ENCODE measurements around the gene KRTAP10-8. TPM values are rescaled to one million over a fixed set of nuclear protein-coding genes. Genes with fewer than 3 reads are reported as not detected.
"Not testable (repeated sequence)": the region's sequence is repeated elsewhere in the genome, so short reads cannot be mapped to it uniquely, and the experiment has no call there.

The KRTAP10-8 gene
- total RNA-seq, 2 donors from 2014 or later, result not detected

DNA sequence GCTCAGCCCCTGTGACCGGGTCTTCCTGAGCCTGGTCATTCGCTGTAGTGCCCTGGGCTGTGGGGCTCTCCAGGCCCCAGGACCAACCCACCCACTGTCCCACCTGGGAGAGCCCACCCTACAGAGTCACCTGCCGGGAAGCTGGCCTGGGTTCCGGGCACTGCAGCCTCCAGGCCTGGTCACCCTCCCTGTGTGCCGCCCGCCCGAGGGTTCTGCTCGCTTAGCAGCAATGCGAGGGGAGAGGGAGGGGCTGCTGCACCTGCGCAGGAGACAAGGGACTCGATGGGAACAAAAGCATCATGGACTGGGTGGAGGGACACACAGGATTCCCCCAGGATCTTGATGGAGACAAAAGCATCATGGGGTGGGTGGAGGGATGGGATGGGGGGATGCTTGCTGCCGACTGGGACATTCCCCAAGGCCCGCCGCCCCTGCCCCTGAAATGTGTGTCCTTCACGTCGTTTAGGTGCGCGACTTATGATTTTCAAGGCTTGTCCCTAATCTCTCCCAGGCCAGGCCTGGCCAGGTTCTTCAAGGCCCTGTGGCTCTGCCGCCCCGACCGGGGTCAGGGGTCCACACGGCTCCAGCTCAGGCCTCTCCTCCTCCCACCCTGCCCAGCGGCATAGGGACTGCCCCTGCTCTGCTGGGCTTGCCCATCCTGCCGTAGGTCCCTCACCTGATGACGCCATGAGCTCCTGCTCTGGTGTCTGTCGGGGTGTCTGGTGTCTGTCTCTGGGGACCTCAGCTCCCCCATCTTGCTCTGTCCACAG is 1.7 kb downstream of the KRTAP10-8 start:
- ATAC-seq, result no peak
- intact Hi-C loops (cut with DNase I), result no loop called here

DNA sequence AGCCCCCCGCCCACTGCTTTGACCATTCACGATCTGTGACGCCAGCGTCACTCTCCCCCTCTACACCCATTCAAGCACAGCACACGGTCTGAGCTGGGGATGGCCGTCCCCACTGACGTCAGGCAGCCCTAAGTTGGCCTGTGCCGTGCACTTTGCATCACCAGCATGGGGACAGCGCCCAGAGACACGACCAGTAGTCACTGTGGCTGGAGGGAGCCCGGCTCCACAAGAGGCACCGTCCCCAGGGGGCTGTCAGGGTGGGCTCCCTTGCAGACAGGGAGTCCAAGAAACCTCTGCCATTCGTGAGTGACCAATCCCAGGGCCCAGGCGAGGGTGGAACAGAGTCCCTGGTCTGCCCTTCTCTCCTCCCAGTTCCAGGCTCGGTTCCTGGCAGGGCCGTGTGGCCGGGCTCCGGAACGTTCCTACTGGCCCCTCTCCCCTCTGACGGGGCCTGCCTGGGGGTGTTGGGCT is 2.3 kb downstream of the KRTAP10-8 start:
- no peak for DNase-seq
- intact Hi-C loops (cut with DNase I), result no loop called here
- no peak for ATAC-seq

More for the DNA sequence above, 1.7 kb downstream of the KRTAP10-8 start:
- no peak for DNase-seq

DNA sequence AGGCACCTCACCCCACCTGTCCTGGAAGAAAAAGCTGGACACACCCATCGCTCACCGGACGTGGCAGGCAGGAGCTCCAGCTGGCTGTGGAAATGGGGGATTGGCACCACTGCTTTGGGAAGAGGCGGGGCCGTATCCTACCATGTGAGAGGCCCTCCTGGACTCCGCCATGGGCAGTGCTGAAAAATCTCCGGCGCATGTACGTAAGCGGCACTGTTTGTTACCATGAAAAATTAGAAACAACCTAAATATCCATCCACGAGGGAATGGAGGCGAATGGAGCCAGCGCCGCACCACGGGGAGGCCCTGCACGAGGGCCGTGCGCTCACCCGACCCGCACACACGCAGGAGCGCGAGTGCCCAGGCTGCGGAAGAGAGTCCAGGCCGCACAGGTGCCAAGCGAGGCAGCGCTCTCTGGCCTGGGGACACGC is 3.1 kb downstream of the KRTAP10-8 start:
- DNase-seq (no peak), ATAC-seq (no peak)
- intact Hi-C loops (cut with DNase I), result no loop called here

DNA sequence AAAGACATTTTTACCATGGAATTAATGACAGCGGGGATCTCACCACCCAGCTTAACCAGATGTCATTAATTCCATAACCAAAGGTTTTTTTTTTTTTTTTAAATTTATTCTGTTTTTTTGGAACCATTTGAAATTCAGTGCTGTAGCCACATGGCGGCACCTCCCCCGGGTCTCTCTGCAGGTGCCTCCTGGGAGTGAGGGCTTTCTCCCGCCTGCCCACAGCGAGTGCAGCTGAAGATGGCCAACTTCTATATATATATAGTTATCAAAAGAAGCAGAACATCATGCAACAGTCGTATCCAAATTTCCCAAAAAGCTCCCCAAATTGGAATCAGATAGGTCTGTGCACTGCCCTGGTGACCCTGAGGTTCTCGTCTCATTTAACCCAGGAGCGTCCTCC is 3.6 kb downstream of the KRTAP10-8 start:
- intact Hi-C loops (cut with DNase I), result no loop called here
- DNase-seq (no peak), ATAC-seq (no peak)

DNA sequence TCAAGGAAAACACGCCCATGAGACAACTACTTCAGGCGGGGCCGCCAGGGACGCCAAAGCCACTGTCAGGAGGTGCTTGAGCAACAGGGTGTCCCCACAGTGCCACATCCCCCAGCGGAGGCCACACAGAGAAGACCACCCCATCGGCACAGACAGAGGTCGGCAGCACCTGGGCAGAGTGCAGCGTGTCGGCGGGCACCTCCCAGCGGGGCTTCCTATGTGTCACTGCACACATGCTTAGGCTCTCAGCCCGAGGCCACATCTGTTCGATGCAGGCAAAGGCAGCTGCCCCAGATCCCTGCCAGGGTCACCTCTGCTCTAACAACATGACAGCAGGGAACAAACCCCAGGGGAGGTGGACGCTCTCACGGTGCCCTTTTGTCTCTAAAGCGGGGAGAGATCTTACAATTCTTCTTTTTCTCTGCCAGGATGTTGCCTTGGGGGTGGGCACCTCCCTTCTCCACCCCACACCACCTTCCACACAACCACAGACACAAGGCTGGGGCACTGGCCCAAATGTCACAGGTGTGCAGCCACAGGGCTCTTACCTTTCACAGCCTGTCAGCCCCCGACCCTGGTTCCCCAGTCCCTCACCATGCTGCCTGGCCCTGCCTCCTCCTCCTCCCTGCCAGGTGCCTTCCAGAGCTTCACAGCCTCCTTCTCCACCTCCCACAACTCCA is 4.2 kb downstream of the KRTAP10-8 start:
- intact Hi-C loops (cut with DNase I), result no loop called here
- no peak for ATAC-seq
- DNase-seq, result no peak

DNA sequence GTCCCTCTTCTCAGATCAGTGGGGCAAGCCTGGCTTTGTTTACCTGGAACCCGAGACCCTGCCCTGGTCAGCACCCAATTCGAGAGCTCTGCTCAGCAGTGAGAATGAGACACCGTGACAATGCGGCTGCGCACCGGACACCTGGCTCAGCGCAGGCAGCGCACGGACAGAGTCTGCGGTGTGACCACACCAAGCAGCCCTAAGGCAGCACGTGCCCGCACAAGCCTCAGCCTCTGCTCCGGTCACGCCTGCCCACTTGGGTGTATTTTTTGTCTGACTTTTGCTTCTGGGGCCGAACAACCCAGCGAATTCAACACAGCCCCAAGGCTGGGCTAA is 4.7 kb downstream of the KRTAP10-8 start:
- intact Hi-C loops (cut with DNase I), result no loop called here
- no peak for ATAC-seq
- DNase-seq, result no peak

DNA sequence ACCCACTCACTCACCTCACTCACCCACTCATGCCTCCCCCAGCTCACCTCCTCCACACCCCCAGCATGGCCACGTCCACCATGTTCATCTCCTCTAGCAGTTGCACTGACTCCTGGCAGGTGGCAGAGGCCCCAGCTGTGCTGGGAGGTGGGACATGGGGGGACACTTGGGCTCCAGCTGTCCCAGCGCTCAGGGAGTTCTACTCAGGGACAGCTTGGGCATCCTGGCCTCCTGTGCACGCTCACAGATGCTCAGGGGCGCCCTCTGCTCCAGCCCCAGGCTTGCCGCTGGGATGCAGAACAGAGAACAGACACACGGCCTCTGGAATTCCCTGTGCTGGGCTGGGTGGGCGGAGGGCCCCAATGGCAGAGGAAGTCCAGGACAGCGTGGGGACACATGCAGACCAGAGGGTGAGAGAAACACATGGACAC is 5.2 kb downstream of the KRTAP10-8 start:
- DNase-seq (no peak), ATAC-seq (no peak)
- intact Hi-C loops (cut with DNase I), result no loop called here

DNA sequence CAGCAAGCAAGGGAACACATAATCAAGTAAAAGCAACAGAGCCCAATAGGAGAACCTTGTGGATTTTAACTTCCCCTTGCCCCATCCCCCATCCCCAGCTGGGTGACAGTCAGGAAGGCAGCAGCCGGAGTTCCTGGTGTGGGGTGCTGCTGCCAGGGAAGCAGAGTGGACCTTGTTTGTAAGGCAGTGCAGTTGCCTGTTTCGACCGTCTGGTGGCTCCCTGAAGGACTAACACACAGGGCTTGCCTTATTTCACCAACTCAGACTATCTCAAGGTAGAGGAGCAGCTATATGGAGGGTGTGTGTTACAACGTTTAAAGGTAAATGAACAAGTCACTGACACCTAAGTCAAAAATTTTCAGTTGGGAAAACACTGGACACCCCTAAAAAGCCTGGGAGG is 6.6 kb downstream of the KRTAP10-8 start:
- DNase-seq (no peak), ATAC-seq (peak in 1 of 2 donors; percentile 70)
- intact Hi-C loops (cut with DNase I), result no loop called here

DNA sequence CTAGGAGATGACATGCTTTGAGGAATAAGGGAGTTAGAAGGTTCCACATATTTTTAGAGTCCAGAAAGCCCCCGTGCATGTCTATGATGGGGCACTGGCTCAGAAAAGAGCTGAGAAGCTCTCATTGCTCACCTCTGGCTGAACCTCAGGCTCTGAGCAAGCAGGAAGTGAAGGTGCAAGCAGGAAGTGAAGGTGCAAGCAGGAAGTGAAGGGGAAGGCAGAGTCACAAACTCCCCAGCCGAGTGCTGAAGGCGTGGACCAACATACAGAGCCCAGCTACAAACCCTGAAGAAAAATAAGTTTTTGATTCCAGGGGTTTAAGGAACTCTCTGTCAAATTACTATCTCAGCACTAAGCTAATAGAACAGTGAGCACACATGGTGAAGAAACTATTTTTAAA is 7.0 kb downstream of the KRTAP10-8 start:
- intact Hi-C loops (cut with DNase I), result no loop called here
- ATAC-seq, result peak; percentile 26 to 57
- DNase-seq, result no peak

DNA sequence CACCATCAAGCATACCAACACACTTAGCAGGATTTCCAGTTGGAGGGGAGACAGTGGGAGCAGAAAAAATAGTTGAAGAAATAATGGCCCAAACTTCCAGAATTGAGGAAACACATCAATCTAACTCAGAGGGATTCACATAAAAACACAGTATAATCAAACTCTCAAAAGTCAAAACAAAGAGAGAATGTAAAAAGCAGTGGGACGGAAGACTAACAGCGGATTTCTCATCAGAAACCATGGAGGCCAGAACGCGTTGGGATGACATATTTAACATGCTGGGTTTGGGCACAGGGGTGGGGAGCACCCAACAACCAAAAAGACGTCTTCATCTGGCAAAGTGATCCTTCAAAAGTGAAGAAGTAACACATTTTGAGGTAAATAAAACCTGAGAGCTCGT is 8.0 kb downstream of the KRTAP10-8 start:
- ATAC-seq (no peak), DNase-seq (no peak)
- intact Hi-C loops (cut with DNase I), result no loop called here

DNA sequence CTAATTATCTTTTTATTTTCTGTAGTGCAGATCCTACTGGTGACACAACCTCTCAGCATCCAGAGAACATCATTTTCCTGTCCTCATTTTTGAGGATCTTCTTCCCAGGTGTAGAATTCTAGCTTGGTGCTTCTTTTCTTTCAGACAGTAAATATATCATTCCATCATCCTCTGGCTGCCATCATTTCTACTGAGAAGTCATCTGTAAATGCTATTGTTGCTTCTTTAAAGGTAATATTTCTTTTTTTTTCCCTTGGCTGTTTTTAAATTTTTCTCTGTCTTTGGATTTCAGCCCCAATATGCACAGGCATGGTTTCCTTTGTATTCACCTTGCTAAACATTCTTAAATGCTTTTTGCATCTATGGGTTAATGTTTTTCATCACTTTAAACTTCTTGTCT is 11.7 kb downstream of the KRTAP10-8 start:
- intact Hi-C loops (cut with DNase I), result no loop called here
- DNase-seq, result no peak
- ATAC-seq, result no peak

DNA sequence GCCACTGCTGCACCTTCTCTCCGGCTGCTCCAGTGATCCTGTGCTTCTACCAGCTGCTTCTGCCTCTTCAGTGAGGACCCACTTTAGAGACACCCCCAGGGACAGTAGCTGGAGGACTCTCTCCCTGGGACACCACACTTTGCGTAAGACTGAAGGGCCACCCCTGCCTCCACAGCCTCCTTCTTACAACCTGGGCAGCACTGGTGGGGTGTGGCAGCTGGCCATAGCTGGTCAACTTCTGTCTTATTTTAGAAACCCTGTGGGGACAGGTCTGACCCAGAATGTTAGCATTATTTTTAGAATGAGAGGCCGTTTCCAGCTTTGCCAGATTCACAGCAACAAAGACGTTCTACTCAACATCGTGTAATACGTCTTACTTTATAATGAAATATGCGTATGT is 13.9 kb downstream of the KRTAP10-8 start:
- intact Hi-C loops (cut with DNase I), result no loop called here
- ATAC-seq, result peak in 1 of 2 donors; percentile 27
- DNase-seq, result no peak

DNA sequence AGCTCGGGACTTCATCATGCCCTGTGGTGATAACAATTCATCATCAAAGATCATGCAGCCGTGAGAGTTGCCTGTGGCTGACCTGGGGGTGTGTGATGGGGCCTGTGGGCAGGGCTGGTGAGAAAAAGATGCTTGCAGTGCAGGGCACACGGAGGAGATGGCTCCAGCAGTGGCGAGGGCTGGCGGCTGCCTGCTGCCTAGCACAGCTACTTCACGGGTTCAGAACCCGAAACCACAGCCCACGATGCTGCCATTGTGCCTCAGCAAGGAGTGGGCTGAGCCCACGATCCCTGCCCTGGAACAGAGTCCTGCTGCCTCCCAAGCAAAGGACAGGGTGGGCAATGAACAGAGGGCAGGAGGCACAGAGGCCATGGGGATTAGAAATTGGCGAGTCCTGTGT is 14.4 kb downstream of the KRTAP10-8 start:
- peak in 1 of 2 donors; percentile 42 for ATAC-seq
- intact Hi-C loops (cut with DNase I), result no loop called here
- no peak for DNase-seq

DNA sequence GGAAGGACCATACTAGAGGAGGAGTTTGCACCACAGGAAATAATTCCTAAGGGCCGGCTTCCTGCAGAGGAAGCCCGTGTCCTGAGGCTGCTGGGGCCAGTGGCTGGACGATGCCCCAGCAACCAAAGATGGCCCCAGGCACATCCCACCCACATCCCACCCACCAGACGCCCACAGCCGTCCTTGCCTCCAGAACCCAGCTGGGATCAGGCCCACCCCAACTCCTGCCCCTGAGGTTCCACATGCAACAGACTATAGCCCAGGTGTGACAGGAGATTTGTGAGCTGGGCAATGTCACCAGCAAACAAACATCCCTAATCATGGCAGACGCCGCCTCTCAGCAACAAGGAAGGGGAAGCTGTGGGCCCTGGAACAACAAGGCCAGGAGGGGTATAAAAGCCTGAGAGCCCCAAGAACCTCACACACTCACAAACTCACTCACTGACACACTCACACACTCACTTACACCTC is 14.8 kb downstream of the KRTAP10-8 start, which contains the start of gene KRTAP10-9:
KRTAP10-9 (plus strand) TSS at position 421 of the 471 bp plus-strand sequence. CDS start 79 bp downstream, outside the sequence.
- intact Hi-C loops (cut with DNase I), result no loop called here
- ATAC-seq (no peak), DNase-seq (no peak)

DNA sequence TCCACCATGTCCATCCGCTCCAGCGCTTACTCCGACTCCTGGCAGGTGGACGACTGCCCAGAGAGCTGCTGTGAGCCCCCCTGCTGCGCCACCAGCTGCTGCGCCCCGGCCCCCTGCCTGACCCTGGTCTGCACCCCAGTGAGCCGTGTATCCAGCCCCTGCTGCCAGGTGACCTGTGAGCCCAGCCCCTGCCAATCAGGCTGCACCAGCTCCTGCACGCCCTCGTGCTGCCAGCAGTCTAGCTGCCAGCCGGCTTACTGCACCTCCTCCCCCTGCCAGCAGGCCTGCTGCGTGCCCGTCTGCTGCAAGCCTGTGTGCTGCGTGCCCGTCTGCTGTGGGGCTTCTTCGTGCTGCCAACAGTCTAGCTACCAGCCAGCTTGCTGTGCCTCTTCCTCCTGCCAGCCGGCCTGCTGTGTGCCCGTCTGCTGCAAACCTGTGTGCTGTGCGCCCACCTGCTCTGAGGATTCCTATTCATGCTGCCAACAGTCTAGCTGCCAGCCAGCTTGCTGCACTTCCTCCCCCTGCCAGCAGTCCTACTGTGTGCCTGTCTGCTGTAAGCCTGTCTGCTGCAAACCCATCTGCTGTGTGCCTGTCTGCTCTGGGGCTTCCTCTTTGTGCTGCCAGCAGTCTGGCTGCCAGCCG is 15.4 kb downstream of the KRTAP10-8 start:
- DNase-seq; intact Hi-C loops (cut with DNase I); ATAC-seq: not testable (repeated sequence)

DNA sequence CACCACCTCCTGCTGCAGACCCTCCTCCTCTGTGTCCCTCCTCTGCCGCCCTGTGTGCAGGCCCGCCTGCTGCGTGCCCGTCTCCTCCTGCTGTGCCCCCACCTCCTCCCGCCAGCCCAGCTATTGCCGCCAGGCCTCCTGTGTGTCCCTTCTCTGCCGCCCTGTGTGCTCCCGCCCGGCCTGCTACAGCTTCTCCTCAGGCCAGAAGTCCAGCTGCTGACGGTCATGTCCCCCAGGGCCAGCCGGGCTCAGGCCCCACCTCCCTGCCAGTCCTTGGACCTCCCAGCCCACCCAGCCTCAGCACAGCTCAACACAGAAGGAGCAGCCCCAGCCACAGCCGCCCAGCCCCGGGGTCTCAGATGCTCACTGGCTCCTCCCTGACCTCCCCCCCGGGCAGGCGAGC is 16.0 kb downstream of the KRTAP10-8 start:
- DNase-seq; ATAC-seq; intact Hi-C loops (cut with DNase I): not testable (repeated sequence)

DNA sequence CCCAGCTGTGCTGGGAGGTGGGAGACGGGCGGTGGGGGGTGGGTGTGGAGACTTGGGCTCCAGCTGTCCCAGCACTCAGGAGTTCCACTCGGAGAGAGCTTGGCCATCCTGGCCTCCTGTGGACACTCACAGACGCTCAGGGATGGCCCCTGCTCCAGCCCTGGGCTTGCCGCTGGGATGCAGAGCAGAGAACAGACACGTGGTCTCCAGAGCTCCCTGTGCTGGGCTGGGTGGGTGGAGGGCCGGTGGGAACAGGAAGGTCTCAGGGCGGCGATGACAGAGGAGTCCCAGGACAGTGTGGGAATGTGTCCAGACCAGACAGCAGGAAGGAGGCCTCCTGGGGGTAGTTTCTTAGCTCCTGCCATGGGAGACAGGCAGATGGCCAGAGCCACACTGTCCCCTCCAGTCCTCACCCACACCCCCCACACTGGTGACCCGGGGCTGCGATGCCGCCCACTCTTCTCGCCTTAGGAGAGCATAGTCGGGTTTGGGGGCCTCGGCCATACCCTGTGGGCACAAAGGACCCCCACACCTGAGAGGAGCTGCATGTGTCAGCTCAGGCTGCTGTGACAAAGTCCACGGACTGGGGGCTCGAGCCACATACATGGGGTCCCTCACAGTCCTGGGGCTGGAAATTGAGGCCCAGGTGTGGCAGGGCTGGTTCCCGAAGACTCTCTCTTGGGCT is 17.0 kb downstream of the KRTAP10-8 start:
- DNase-seq, result no peak
- intact Hi-C loops (cut with DNase I), result no loop called here

DNA sequence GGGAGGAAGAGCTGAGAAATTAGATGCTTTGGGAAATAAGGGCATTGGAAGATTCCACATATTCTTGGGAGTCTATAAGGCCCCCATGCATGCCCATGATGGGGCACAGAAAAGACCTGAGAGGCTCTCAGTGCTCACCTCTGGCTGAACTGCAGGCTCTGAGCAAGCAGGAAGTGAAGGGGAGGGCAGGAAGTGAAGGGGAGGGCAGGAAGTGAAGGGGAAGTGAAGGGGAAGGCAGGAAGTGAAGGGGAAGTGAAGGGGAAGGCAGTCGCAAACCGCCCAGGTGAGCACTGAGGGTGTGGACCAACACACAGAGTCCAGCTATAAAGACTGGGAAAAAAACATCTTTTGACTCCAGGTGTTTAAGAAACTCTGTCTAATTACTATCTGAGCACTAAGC is 18.6 kb downstream of the KRTAP10-8 start:
- DNase-seq, result no peak
- intact Hi-C loops (cut with DNase I), result no loop called here
- no peak for ATAC-seq

More for the DNA sequence above, 17.0 kb downstream of the KRTAP10-8 start:
- ATAC-seq, result peak; percentile 39 to 82

DNA sequence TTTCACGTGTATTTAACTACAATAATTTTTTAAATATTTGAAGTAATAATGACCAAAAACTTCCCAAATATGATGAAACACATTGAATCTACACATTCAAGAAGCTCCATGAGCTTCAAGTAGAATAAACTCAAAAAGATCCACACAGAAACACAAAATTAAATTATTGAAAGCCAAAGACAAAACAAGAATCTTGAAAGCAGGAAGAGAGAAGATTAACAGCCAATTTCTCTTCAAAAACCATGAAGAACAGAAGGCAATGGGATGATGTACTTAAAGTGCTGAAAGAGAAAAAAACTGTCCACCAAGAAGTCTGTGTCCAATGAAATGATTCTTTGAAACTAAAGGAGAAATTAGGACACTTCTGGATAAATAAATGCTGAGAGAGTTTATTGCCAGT is 20.2 kb downstream of the KRTAP10-8 start:
- no peak for ATAC-seq
- no peak for DNase-seq
- intact Hi-C loops (cut with DNase I), result no loop called here

All from left cardiac atrium (tissue), 4 donors.